Neuronal stem cell (in vitro differentiated cells): ENCODE data around the gene BCKDHB.

Experiments used
- DNase-seq: peaks from one replicate; pipeline ENCODE4 v3.0.0-alpha.2; 2013; ENCODE audit warnings: low spot score
- H2AFZ ChIP-seq: one replicate; pipeline ENCODE4 v1.6.1; 2013; ENCODE audit warnings: mild to moderate bottlenecking, low read length, inconsistent platforms
- H2AK5ac ChIP-seq: 2 replicates; pipeline ENCODE4 v1.6.1; 2013; ENCODE audit warnings: low read depth, mild to moderate bottlenecking, inconsistent platforms, low read length, moderate library complexity, mixed read lengths
- H2BK120ac ChIP-seq: 2 replicates; pipeline ENCODE4 v1.6.1; 2013; ENCODE audit warnings: low read depth, mild to moderate bottlenecking, inconsistent platforms, low read length, moderate library complexity, mixed read lengths
- H2BK12ac ChIP-seq: one replicate; pipeline ENCODE4 v1.6.1; 2013; ENCODE audit warnings: low read length, inconsistent platforms
- H2BK15ac ChIP-seq: 2 replicates; pipeline ENCODE4 v1.6.1; 2013; ENCODE audit warnings: mild to moderate bottlenecking, low read length, inconsistent platforms, mixed read lengths
- H2BK5ac ChIP-seq: one replicate; pipeline ENCODE4 v1.6.1; 2013; ENCODE audit warnings: inconsistent platforms, mild to moderate bottlenecking, low read length, moderate library complexity
- H3K14ac ChIP-seq: one replicate; pipeline ENCODE4 v1.6.1; 2013; ENCODE audit warnings: low read length, inconsistent platforms
- H3K18ac ChIP-seq: 2 replicates; pipeline ENCODE4 v1.6.1; 2013; ENCODE audit warnings: low read length, inconsistent platforms
- H3K23ac ChIP-seq: 2 replicates; pipeline ENCODE4 v1.6.1; 2013; ENCODE audit warnings: low read depth, mild to moderate bottlenecking, mixed read lengths, low read length, inconsistent platforms; ENCODE audit not compliant: poor library complexity
- H3K27ac ChIP-seq: replicated peaks from 3 replicates; pipeline ENCODE4 v1.5.1; 2013; ENCODE audit warnings: low read length, inconsistent platforms
- H3K27me3 ChIP-seq, 3 experiments: 2 replicates each; pipeline ENCODE4 v1.6.1; 2013; ENCODE audit warnings: low read length in 3 of 3, mild to moderate bottlenecking in 2 of 3, inconsistent platforms in 1 of 3, low read depth in 1 of 3, mixed read lengths in 1 of 3, moderate library complexity in 1 of 3; ENCODE audit not compliant: control insufficient read depth in 3 of 3, insufficient read depth in 3 of 3
- H3K36me3 ChIP-seq, 2 donors: replicated peaks in 1 of 2; 2 replicates each; pipeline ENCODE4 v1.6.1; 2013; ENCODE audit warnings: low read length in 2 of 2; ENCODE audit not compliant: control insufficient read depth in 2 of 2, insufficient read depth in 2 of 2
- H3K4ac ChIP-seq: 2 replicates; pipeline ENCODE4 v1.6.1; 2013; ENCODE audit warnings: inconsistent platforms, mild to moderate bottlenecking, low read length, moderate library complexity
- H3K4me1 ChIP-seq, 2 donors: 1 replicate in 1 of 2; 2 replicates in 1 of 2; pipeline ENCODE4 v1.6.1; 2013; ENCODE audit warnings: low read length in 2 of 2, low read depth in 1 of 2; ENCODE audit not compliant: control insufficient read depth in 2 of 2, insufficient read depth in 1 of 2
- H3K4me2 ChIP-seq: one replicate; pipeline ENCODE4 v1.6.1; 2013; ENCODE audit warnings: mild to moderate bottlenecking, low read length, inconsistent platforms; ENCODE audit not compliant: insufficient read depth, poor library complexity, severe bottlenecking
- H3K4me3 ChIP-seq, 2 donors: 2 replicates each; pipeline ENCODE4 v1.5.1; 2013; ENCODE audit warnings: low read length in 2 of 2, mild to moderate bottlenecking in 2 of 2, inconsistent platforms in 1 of 2, moderate library complexity in 1 of 2
- H3K79me1 ChIP-seq: one replicate; pipeline ENCODE4 v1.6.1; 2013; ENCODE audit warnings: low read depth, mild to moderate bottlenecking, inconsistent platforms, low read length, moderate library complexity
- H3K9ac ChIP-seq: one replicate; pipeline ENCODE4 v1.6.1; 2013; ENCODE audit warnings: mild to moderate bottlenecking, low read depth, low read length, inconsistent platforms; ENCODE audit not compliant: poor library complexity
- H3K9me3 ChIP-seq, 2 donors: replicated peaks in 1 of 2; 2 replicates each; pipeline versions ENCODE3 to v1.6.1; 2013; ENCODE audit warnings: low read length in 2 of 2, mild to moderate bottlenecking in 2 of 2, inconsistent platforms in 1 of 2, low read depth in 1 of 2, mixed read lengths in 1 of 2, moderate library complexity in 1 of 2; ENCODE audit not compliant: control insufficient read depth in 2 of 2, insufficient read depth in 1 of 2
- H4K8ac ChIP-seq: one replicate; pipeline ENCODE4 v1.6.1; 2013; ENCODE audit warnings: low read depth, mild to moderate bottlenecking, inconsistent platforms, low read length, moderate library complexity
- H4K91ac ChIP-seq: one replicate; pipeline ENCODE4 v1.6.1; 2013; ENCODE audit warnings: low read length, low read depth, mild to moderate bottlenecking, inconsistent platforms; ENCODE audit not compliant: poor library complexity
- WGBS, 2 donors: extraction: QIAGEN DNeasy Blood & Tissue Kit; methylation state at CpG; one replicate each; pipeline ENCODE4 v1.1.7; 2013; ENCODE audit warnings: missing lambda C conversion rate in 2 of 2, mixed read lengths in 1 of 2; ENCODE audit not compliant: insufficient read length in 2 of 2, insufficient replicate concordance in 1 of 2; ENCODE audit errors: extremely low coverage in 2 of 2; 5-methylcytosine and 5-hydroxymethylcytosine counted together

BCKDHB gene

DNA sequence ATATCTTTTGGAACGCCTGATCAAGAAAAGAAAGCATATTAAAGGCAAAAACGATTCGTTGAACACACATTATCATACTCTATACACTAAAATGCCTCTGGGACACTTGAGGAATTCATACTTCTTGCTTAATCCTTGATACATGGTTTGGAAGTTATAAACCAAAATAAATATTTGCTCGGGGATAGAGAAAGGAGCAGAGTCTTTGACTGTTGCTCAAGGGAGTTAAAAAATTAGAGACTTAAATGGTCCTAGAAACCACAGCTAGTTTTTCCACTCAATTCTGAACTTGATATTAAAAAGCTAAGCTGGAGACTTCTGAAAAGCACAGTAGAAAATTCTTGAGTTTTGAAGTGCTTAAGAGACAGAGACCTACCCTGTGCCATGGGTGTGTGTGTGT is 98.9 kb downstream of the BCKDHB start:
- Histone ChIP-seq H3K18ac (no peak overlapping the region), H2AFZ (no peak overlapping the region), H2BK15ac (no peak overlapping the region), H2BK5ac (no peak overlapping the region), H3K14ac (no peak overlapping the region), H3K4me1 (no peaks in the 10 kb centered on the region), H3K9ac (no peak overlapping the region), H3K36me3 (peaks cover 0 to 27% of the 10 kb centered on the region in 2 donors), H3K79me1 (no peaks in the 10 kb centered on the region), H4K91ac (no peak overlapping the region), H3K4me2 (no peak overlapping the region), H3K23ac (no peak overlapping the region), H3K27me3 (no peaks in the 10 kb centered on the region), H2AK5ac (no peak overlapping the region), H2BK120ac (no peak overlapping the region), H3K9me3 (no peaks in the 10 kb centered on the region), H3K4ac (no peak overlapping the region), H4K8ac (no peak overlapping the region), H2BK12ac (no peak overlapping the region), H3K4me3 (no peak overlapping the region), H3K27ac (no peak overlapping the region)
- no peak for DNase-seq
- WGBS, 2 donors, result no CpG with 5 or more reads among the region's 4 CpGs

- no peak overlapping the region for H3K14ac ChIP-seq
- H3K79me1 ChIP-seq, result no peaks in the 10 kb centered on the region
- no peak overlapping the region for H3K4me3 ChIP-seq
- H3K9me3 ChIP-seq, result no peaks in the 10 kb centered on the region
- peaks cover 3 to 5% of the 10 kb centered on the region in 2 donors for H3K4me1 ChIP-seq
- H3K27ac ChIP-seq, result no peak overlapping the region
- H3K18ac ChIP-seq, result no peak overlapping the region
- no peak overlapping the region for H2AK5ac ChIP-seq
- H4K91ac ChIP-seq, result no peak overlapping the region
- H2AFZ ChIP-seq, result no peak overlapping the region
- no peak overlapping the region for H2BK15ac ChIP-seq
- no peak overlapping the region for H2BK120ac ChIP-seq
- no peak overlapping the region for H3K4ac ChIP-seq
- H3K4me2 ChIP-seq, result no peak overlapping the region
- no peak overlapping the region for H3K9ac ChIP-seq
- H3K23ac ChIP-seq, result no peak overlapping the region
- H2BK12ac ChIP-seq, result no peak overlapping the region
- H2BK5ac ChIP-seq, result no peak overlapping the region
- peaks cover 0 to 27% of the 10 kb centered on the region in 2 donors for H3K36me3 ChIP-seq
- H3K27me3 ChIP-seq, result no peaks in the 10 kb centered on the region
- H4K8ac ChIP-seq, result no peak overlapping the region
- DNase-seq, result no peak
These were observed 100.3 kb downstream of the BCKDHB start for GRCh38 chr6:80206758-80207157.

DNA sequence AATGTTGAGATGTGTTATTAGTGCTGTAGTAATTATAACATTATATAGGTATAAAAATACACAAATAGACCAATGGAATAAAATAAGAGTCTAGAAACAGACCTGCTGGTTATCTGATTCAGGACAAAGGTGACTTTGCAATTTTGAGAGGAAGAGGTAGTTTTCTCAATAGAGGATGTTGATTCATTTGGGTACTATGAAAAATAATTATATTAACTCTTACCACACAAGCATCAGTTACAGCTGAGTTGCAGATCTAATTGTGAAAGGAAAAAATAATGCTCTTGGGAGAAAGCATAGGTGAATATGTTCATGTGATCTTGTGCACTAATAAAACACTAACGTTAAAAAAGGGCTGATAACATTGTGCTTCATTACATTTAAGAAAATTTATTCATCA is 103.0 kb downstream of the BCKDHB start:
- H4K91ac ChIP-seq, result no peak overlapping the region
- no peak overlapping the region for H3K23ac ChIP-seq
- H3K14ac ChIP-seq, result no peak overlapping the region
- H3K79me1 ChIP-seq, result no peaks in the 10 kb centered on the region
- no peak overlapping the region for H2BK120ac ChIP-seq
- no peak overlapping the region for H3K4me3 ChIP-seq
- no peaks in the 10 kb centered on the region for H3K27me3 ChIP-seq
- no peak overlapping the region for H3K4me2 ChIP-seq
- H3K18ac ChIP-seq, result no peak overlapping the region
- H3K4me1 ChIP-seq, result peaks cover 3 to 5% of the 10 kb centered on the region in 2 donors
- H2BK12ac ChIP-seq, result no peak overlapping the region
- H3K27ac ChIP-seq, result no peak overlapping the region
- H2BK15ac ChIP-seq, result no peak overlapping the region
- H3K9me3 ChIP-seq, result no peaks in the 10 kb centered on the region
- no CpG with 5 or more reads among the region's 1 CpG for WGBS, 2 donors
- no peak overlapping the region for H2BK5ac ChIP-seq
- no peak overlapping the region for H2AK5ac ChIP-seq
- H4K8ac ChIP-seq, result no peak overlapping the region
- peaks cover 0 to 11% of the 10 kb centered on the region in 2 donors for H3K36me3 ChIP-seq
- no peak overlapping the region for H3K9ac ChIP-seq
- no peak overlapping the region for H3K4ac ChIP-seq
- DNase-seq, result no peak
- no peak overlapping the region for H2AFZ ChIP-seq

- H3K27ac ChIP-seq, result no peak overlapping the region
These were observed 104.1 kb downstream of the BCKDHB start for GRCh38 chr6:80210618-80211017.

More at GRCh38 chr6:80210618-80211017, 104.1 kb downstream of the BCKDHB start:
- no peak overlapping the region for H3K14ac ChIP-seq
- no peak for DNase-seq
- no peaks in the 10 kb centered on the region for H3K9me3 ChIP-seq
- H3K4me2 ChIP-seq, result no peak overlapping the region
- H3K36me3 ChIP-seq, result peaks cover 0 to 9% of the 10 kb centered on the region in 2 donors
- no peak overlapping the region for H3K4ac ChIP-seq
- peaks cover 3 to 5% of the 10 kb centered on the region in 2 donors for H3K4me1 ChIP-seq
- H2BK15ac ChIP-seq, result no peak overlapping the region
- WGBS, 2 donors, result no CpG with 5 or more reads among the region's 3 CpGs
- H2BK5ac ChIP-seq, result no peak overlapping the region
- peak overlapping the region; percentile 28 for H3K18ac ChIP-seq
- H3K79me1 ChIP-seq, result no peaks in the 10 kb centered on the region
- no peak overlapping the region for H4K8ac ChIP-seq
- no peaks in the 10 kb centered on the region for H3K27me3 ChIP-seq
- H3K9ac ChIP-seq, result no peak overlapping the region
- H2BK120ac ChIP-seq, result no peak overlapping the region
- H3K23ac ChIP-seq, result no peak overlapping the region
- H4K91ac ChIP-seq, result no peak overlapping the region
- no peak overlapping the region for H2AFZ ChIP-seq
- no peak overlapping the region for H3K4me3 ChIP-seq
- no peak overlapping the region for H2AK5ac ChIP-seq
- no peak overlapping the region for H2BK12ac ChIP-seq
